Islet of Langerhans (tissue), 1 donor: ENCODE results near the gene CAVIN3.
A peak's percentile ranks its signal among the peaks of the same experiment; 100 is the strongest.
"Not testable (repeated sequence)": the region's sequence is repeated elsewhere in the genome, so short reads cannot be mapped to it uniquely, and the experiment has no call there.

ENCODE experiments used
- FAIRE-seq: peaks from one replicate; lab custom pipeline; 2011; peaks lifted over from hg19 to GRCh38; lab: Jason Lieb, UNC

The CAVIN3 gene

GRCh38 chr11:6323291-6323905 lies 3.1 kb upstream of the CAVIN3 start:
- no peak for FAIRE-seq

GRCh38 chr11:6321961-6322362 lies 1.7 kb upstream of the CAVIN3 start:
- no peak for FAIRE-seq

- FAIRE-seq, result no peak
These were observed 1.1 kb upstream of the CAVIN3 start for GRCh38 chr11:6321356-6321755.

- no peak for FAIRE-seq
These were observed 444 bp downstream of the CAVIN3 start for GRCh38 chr11:6319704-6320410.

GRCh38 chr11:6319001-6319703 lies 1.1 kb downstream of the CAVIN3 start:
- no peak for FAIRE-seq

- FAIRE-seq, result no peak
These were observed 2.1 kb downstream of the CAVIN3 start for GRCh38 chr11:6318204-6318603.

GRCh38 chr11:6315811-6316425 lies 4.4 kb downstream of the CAVIN3 start:
- FAIRE-seq, result no peak

- FAIRE-seq, result no peak
These were observed 8.2 kb downstream of the CAVIN3 start for GRCh38 chr11:6312106-6312505.

GRCh38 chr11:6307876-6308275 lies 12.4 kb downstream of the CAVIN3 start:
- no peak for FAIRE-seq

- FAIRE-seq, result no peak
These were observed 15.0 kb downstream of the CAVIN3 start for GRCh38 chr11:6305297-6305696.

- FAIRE-seq, result peak; percentile 81
These were observed 16.6 kb downstream of the CAVIN3 start for GRCh38 chr11:6303661-6304060.

GRCh38 chr11:6301096-6301495 lies 19.2 kb downstream of the CAVIN3 start:
- FAIRE-seq, result no peak

- FAIRE-seq, result no peak
These were observed 20.0 kb downstream of the CAVIN3 start for GRCh38 chr11:6300325-6300724.

- no peak for FAIRE-seq
These were observed 21.7 kb downstream of the CAVIN3 start for GRCh38 chr11:6298605-6299004.

- FAIRE-seq, result peak; percentile 94
These were observed 22.5 kb downstream of the CAVIN3 start for GRCh38 chr11:6297831-6298230.

- FAIRE-seq, result no peak
These were observed 35.3 kb downstream of the CAVIN3 start for GRCh38 chr11:6285019-6285418.

GRCh38 chr11:6284250-6284649 lies 36.1 kb downstream of the CAVIN3 start:
- no peak for FAIRE-seq

GRCh38 chr11:6283453-6284023 lies 36.8 kb downstream of the CAVIN3 start:
- no peak for FAIRE-seq

GRCh38 chr11:6280809-6281208 lies 39.5 kb downstream of the CAVIN3 start:
- FAIRE-seq, result not testable (repeated sequence)

GRCh38 chr11:6273188-6273587 lies 47.1 kb downstream of the CAVIN3 start:
- FAIRE-seq, result no peak

GRCh38 chr11:6271598-6271997 lies 48.7 kb downstream of the CAVIN3 start:
- no peak for FAIRE-seq

GRCh38 chr11:6270584-6271246 lies 49.6 kb downstream of the CAVIN3 start:
- FAIRE-seq, result no peak
